Germinal center (tissue), 1 donor: ENCODE results near the gene DNAH7.
"Not testable (repeated sequence)": the region's sequence is repeated elsewhere in the genome, so short reads cannot be mapped to it uniquely, and the experiment has no call there.

Experiments
- DNase-seq: peaks from one replicate; pipeline ENCODE4 v3.0.0; 2012; ENCODE audit warnings: mixed read lengths, low spot score

DNAH7 gene

DNA sequence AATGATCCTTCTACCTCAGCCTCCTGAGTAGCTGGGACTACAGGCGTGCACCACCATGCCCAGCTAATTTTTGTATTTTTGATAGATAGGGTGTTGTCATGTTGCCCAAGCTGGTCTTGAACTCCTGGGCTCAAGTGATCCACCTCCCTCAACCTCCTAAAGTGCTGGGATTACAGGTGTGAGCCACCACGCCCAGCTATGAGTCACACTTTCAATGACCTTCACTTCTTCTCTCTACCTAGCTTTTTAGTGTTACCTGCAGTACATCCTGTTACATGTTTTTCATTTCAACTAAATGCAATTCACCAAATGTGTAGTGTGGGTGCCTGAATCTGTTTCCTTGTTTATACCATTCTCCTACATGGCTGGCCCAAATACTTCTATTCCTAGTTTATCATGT lies 347.6 kb downstream of the DNAH7 start:
- DNase-seq: no peak

DNA sequence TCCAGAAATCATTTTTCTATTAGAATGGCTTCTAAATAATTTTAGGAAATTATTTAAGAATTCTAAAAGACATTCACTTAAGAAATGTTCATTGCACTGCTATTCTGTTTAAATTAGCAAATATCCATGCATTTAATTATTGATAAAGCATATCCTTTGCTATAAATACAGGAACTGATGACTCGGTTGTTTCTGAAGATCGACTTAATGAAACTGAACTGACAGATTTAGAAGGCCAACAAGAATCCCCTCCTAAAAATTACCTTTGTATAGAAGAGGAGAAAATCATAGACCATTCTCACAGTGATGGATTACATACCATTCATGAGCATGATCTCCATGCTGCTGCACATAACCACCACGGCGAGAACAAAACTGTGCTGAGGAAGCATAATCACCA lies 352.2 kb downstream of the DNAH7 start:
- no peak for DNase-seq

DNA sequence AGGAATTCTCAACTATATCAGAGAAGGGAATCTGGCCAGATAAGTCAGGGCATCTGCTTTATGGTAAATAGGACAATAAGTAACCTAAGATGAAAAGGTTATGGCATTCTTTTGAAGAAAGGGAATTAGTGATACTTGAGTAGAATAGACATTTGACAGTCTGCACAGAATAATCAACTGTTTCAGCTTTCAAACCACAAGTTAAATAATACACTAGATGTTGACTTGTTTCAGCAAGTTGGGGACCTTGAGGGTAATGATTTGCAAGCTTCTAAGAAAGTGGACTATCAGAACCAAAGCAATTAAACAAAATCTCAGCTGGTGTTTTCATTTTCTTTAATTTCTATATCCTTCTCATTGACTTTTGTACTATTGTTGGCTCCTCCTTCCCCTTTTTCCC lies 357.2 kb downstream of the DNAH7 start:
- DNase-seq: no peak

DNA sequence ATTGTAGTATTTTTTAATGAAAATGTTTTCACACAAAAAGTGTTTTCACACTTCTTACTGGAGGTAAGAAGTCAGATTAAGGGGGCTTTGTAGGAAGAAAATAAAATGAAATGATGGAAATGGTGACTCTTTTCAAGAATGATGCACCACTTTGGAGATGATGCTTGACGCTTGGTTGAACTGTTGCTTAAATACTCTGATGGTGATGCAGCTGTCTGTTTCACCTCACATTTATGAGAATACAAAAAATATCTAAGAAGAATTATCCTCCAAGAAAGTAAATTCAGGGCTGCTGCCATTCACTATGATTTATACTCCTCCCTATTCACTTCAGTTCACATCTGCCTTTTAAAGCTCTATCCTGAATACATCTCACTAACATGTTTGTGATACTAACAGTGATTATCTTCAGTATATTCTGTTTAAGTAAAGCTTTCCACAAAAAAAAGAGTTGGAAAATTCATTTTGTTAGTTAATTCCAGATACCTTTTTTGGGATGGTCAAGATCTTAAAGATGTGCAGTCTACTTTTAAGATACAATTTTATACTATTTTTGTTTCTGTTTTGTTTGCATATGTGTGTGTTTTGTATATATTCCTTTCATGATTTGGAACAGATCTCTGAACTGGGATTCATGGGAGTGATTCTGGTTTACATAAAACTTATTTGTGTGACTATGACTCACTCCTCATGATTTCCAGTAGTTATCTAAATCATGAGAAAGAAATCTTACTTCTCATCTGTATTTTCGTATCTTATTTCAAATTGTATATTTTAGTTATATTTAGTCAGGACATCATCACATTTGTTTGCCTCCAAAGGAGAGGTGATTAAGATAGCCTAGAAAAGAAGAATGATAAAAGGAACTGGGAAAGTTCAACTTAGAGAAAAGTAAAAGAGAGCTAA lies 358.5 kb downstream of the DNAH7 start:
- DNase-seq: no peak

DNA sequence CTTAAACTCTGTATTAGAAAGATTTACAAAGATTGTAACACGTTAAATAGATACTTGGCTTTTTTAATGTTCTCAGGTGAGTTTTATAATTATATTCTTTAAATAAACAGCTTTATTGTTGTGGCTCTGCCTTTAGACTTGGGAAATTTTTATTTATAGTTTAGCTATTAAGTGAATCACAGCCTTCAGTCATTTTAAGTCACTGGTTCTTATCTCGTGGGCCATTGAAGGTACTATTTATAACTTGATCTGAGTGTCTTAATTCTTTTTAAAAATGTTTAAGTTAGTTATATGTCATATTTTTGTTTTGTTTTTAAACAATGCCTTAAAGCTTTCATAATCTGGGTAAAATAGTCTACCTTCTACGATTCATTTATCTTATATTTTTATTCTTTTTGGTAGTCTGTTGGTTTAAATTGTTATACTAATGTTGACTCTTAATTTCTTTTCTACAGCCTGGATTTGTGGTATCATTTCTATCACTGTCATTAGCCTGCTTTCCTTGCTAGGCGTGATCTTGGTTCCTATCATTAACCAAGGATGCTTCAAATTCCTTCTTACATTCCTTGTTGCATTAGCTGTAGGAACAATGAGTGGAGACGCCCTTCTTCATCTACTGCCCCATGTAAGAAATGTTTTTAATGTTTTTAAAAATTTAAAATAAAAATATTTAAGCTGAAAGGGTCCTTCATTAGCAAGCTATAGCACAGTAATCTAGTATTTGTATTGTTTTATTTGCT lies 362.3 kb downstream of the DNAH7 start:
- no peak for DNase-seq

DNA sequence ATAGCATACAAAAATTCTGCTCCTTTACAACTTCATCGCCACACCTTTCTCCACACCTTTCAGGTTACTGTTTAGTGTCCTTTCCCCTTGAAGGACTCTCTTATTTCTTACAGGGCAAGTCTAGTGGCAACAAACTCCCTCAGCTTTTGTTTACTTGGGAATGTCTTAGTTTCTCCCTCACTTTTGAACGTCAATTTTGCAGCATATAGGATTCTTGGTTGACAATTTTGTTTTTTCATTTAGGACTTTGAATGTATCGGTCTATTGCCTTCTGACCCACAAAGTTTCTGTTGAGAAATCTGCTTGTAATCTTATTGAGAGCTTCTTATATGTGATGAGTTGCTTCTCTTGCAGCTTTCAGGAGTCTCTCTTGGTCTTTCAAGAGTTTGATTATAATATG lies 368.2 kb downstream of the DNAH7 start:
- DNase-seq: no peak

DNA sequence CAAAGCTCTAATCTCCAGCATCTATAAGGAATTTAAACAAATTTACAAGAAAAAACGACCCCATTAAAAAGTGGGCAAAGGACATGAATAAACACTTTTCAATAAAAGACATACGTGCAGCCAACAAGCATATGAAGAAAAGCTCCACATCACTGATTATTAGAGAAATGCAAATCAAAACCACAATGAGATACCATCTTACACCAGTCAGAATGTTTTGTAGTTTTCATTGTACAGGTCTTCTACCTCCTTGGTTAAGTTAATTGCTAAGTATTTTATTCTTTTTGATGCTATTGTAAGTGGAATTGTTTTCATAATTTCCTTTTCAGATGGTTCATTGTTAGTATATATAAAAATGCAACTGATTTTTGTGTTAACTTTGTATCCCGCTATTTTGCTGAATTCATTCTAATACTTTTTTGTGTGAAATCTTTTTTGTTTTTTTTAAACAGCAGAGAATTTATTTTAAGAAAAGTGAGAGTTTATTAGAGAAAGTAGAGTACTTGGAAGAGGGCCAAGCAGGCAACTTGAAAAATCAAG lies 370.9 kb downstream of the DNAH7 start:
- no peak for DNase-seq

DNA sequence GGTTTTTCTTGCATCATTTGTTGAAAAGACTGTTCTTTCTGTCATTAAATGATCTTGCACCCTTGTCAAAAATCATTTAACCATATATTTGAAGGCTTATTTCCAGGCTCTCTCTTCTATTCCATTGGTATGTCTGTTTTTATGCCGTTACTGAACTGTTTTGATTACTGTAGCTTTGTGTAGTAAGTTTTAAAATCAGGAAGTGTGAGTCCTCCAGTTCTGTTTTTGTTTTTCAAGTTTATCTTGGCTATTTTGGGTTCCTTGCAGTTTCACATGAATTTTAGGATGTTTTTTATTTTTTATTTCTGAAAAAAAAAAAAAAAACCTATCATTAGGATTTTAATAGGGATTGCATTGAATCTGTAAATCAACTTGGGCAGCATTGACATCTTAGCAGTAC lies 372.6 kb downstream of the DNAH7 start:
- no peak for DNase-seq

DNA sequence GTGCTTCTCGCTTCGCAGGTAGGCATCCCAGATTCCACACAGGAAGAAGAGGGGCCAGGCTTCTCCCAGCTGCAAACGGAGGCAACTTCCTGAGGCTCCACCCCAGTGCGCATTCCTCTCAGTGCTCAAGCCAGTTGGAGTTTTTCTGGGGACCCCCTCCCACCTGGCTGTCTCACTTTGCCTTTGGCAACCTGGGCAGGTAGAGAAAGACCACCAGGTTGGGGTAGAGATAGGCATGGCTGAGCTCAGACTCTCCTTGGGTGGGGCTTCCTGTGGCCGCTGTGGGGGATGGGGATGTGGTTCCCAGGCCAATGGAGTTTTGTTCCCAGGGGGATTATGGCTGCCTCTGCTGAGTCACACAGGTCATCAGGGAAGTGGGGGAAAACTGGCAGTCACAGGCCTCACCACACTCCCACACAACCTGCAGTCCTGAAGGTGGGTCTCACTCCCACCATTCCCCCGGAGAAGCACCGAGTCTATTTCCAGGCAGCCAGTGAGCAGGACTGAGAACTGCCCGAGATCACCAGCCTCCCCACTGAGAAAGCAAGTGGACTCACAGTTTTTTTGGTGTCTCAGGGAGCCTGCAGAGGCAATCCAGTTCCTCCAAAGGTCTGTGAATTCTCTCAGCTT lies 373.5 kb downstream of the DNAH7 start:
- DNase-seq: no peak

DNA sequence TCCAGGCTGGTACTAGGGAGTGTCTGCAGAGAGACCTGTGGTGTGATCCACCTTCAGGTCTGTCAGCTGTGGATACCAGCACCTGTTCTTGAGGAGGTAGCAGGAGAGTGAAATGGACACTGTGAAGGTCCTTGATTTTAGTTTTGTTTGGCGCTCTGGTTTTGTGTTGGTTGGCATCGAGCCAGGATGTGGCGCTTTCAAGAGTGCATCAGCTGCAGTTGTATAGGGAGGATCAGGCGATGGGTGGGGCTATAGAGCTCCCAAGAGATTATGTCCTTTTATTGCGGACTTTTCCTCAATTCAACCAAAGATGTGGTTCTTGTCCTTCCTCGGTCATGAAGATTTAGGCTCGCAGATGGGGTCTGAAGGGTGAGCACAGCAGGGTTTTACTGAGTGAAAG lies 374.1 kb downstream of the DNAH7 start:
- no peak for DNase-seq

DNA sequence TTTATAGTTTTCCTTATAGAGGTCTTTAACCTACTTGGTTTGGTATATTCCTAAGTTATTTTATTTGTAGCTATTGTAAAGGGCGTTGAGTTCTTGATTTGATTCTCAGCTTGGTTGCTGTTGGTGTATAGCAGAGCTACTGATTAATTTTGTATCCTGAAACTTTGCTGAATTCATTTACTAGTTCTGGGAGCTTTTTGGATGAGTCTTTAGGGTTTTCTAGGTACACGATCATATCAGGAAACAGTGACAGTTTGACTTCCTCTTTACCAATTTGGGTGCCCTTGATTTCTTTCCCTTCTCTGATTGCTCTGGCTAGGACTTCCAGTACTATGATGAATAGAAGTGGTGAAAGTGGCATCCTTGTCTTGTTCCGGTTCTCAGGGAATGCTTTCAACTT lies 376.1 kb downstream of the DNAH7 start:
- not testable (repeated sequence) for DNase-seq
